Measurements from ENCODE around the gene FRMD4A. TPM values are rescaled to one million over a fixed set of nuclear protein-coding genes. Genes with fewer than 3 reads are reported as not detected.

Gene FRMD4A
- total RNA-seq, 1 experiment from 2014 or later: 19.6 TPM

DNA sequence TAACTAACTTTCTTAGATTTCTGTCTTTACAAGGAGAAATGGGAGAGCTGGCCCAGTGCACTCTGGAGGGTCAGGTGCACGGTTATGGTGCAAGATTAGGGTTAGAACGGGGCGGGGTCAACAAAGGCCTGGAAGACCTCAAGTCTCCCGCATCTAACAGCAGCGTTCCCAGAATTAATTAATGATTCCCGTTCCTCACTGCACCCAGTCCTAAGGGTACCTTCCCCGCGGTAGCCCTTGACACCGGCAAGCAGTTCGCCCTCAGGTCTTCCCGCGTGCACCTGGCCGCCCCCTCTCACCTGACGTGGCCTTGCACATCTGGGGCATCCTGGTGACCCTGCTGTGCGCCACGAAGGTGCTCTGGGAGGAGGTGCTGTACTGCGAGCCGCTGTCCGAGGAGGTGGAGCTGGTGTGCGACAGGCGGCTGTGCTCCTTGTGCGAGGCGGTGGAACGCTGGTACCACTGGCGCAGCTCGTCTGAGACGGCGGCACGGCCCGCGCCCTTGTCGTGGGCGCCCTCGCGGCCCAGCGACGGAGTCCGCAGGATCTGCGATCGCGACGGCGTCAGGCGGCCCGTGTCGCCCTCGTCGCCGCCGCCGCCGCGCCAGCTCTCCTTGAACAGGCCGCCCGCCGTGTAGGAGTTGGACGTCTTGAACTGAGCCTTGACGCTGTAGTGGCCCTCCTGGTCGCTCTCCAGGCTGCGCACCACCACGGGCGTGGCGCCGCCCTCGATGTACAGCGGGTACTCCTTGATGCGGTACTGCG is 674.2 kb downstream of the FRMD4A start:
- no peak overlapping the region for H2BK120ac ChIP-seq (ENCODE audit: low read depth, low read length, poor library complexity, severe bottlenecking)
- no peak overlapping the region for H3K4ac ChIP-seq (ENCODE audit: low read depth, low read length)
- H2BK20ac ChIP-seq (ENCODE audit: low read depth, low read length, poor library complexity, severe bottlenecking): no peak overlapping the region
- H3K14ac ChIP-seq (ENCODE audit: insufficient read depth, low read length): no peak overlapping the region; the same call in 1 of the 2 replicates
- H2BK15ac ChIP-seq (ENCODE audit: low read depth, low read length): no peak overlapping the region
- Mint-ChIP-seq H3K9me3 (no peaks in the 10 kb centered on the region), H3K4me1 (peaks cover 14 to 22% of the 10 kb centered on the region in 2 experiments), H3K36me3 (ENCODE audit: insufficient read depth in 1 of 3, low read depth in 3 of 3) (peaks cover 12 to 31% (median 28%) of the 10 kb centered on the region in 3 experiments; a peak in 6 of 7 replicates), H3K27ac (no peak overlapping the region; a peak in 1 of 7 replicates), H3K4me3 (no peak overlapping the region), H3K27me3 (ENCODE audit: low read depth) (no peaks in the 10 kb centered on the region)
- no peak overlapping the region for H2AK5ac ChIP-seq (ENCODE audit: insufficient read length, low read length)
- H3K79me2 ChIP-seq (ENCODE audit: insufficient read depth, low read length): no peaks in the 10 kb centered on the region
- no peaks in the 10 kb centered on the region for H4K20me1 ChIP-seq (ENCODE audit: control insufficient read depth, insufficient read depth, insufficient read length)
- no peak overlapping the region for H2BK12ac ChIP-seq (ENCODE audit: insufficient read length, low read depth, low read length)
- H3K4me1 ChIP-seq (ENCODE audit: insufficient read depth, low read length): no peaks in the 10 kb centered on the region
- H3K23ac ChIP-seq (ENCODE audit: insufficient read length, low read depth, low read length): no peak overlapping the region
- TF ChIP-seq, protein P1, sequence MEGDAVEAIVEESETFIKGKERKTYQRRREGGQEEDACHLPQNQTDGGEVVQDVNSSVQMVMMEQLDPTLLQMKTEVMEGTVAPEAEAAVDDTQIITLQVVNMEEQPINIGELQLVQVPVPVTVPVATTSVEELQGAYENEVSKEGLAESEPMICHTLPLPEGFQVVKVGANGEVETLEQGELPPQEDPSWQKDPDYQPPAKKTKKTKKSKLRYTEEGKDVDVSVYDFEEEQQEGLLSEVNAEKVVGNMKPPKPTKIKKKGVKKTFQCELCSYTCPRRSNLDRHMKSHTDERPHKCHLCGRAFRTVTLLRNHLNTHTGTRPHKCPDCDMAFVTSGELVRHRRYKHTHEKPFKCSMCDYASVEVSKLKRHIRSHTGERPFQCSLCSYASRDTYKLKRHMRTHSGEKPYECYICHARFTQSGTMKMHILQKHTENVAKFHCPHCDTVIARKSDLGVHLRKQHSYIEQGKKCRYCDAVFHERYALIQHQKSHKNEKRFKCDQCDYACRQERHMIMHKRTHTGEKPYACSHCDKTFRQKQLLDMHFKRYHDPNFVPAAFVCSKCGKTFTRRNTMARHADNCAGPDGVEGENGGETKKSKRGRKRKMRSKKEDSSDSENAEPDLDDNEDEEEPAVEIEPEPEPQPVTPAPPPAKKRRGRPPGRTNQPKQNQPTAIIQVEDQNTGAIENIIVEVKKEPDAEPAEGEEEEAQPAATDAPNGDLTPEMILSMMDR (conservative IDR thresholded peaks at IDR 0.05): no peak
- WGBS (ENCODE audit: extremely low coverage, insufficient read length, low lambda C conversion rate): no CpG with 5 or more reads among the region's 68 CpGs
- DNase-seq: no peak
- no peak overlapping the region for H3K56ac ChIP-seq (ENCODE audit: insufficient read length, low read depth, low read length)
- no peaks in the 10 kb centered on the region for H3K27me3 ChIP-seq (ENCODE audit: insufficient read depth, low read length)
- H3K9ac ChIP-seq (ENCODE audit: extremely low read depth, insufficient read length, low read length): no peak overlapping the region
- no peak overlapping the region for H4K91ac ChIP-seq (ENCODE audit: insufficient read length, low read depth, low read length)
- H3K79me1 ChIP-seq (ENCODE audit: insufficient read depth, low read depth, low read length, poor library complexity, severe bottlenecking): no peaks in the 10 kb centered on the region
- H3K27ac ChIP-seq (ENCODE audit: insufficient read length, low read depth, low read length): no peak overlapping the region
- no peak overlapping the region for H3K18ac ChIP-seq (ENCODE audit: insufficient read length, low read depth, low read length)
- H4K5ac ChIP-seq (ENCODE audit: insufficient read length, low read depth, low read length): no peak overlapping the region
- no peaks in the 10 kb centered on the region for H3K9me3 ChIP-seq (ENCODE audit: control insufficient read depth, low read depth, low read length)
- no peak overlapping the region for H3K4me2 ChIP-seq (ENCODE audit: insufficient read depth, insufficient read length, low read length)
- no peaks in the 10 kb centered on the region for H3K23me2 ChIP-seq (ENCODE audit: insufficient read length, low read depth, low read length, poor library complexity, severe bottlenecking)
- H4K8ac ChIP-seq (replicated peaks; ENCODE audit: insufficient read length, low read depth, low read length): no peak overlapping the region
- H2AFZ ChIP-seq (ENCODE audit: low read length): no peak overlapping the region
- H2BK5ac ChIP-seq (ENCODE audit: insufficient read length, low read length): no peak overlapping the region
- H3T11ph ChIP-seq (ENCODE audit: low read length): no peak overlapping the region

Data from H9 (cell line).